Kidney (tissue), 14 donors: ENCODE measurements around the gene TMEM94. TPM values are rescaled to one million over a fixed set of nuclear protein-coding genes. Genes with fewer than 3 reads are reported as not detected.

Experiments
- DNase-seq, 5 donors: peaks; one replicate each; pipeline ENCODE4 v3.0.0-alpha.2; 2013 to 2020
- FAIRE-seq: peaks from 2 replicates; lab custom pipeline; 2012; peaks lifted over from hg19 to GRCh38; lab: Jason Lieb, UNC
- H3K27ac ChIP-seq, 2 donors: one replicate each; pipeline ENCODE4 v1.7.0; 2013; ENCODE audit warnings: low read depth in 2 of 2, low read length in 2 of 2, inconsistent platforms in 1 of 2
- H3K27me3 ChIP-seq: one replicate; pipeline ENCODE4 v1.7.1; 2013; ENCODE audit warnings: low read length, inconsistent platforms; ENCODE audit not compliant: control insufficient read depth, insufficient read depth
- H3K36me3 ChIP-seq, 3 donors: one replicate each; pipeline versions ENCODE4 v1.7.0 to v1.7.1; 2013; ENCODE audit warnings: low read length in 3 of 3, control low read depth in 1 of 3, inconsistent platforms in 1 of 3; ENCODE audit not compliant: insufficient read depth in 3 of 3, control insufficient read depth in 2 of 3
- H3K4me1 ChIP-seq, 3 donors: one replicate each; pipeline versions ENCODE4 v1.7.0 to v1.7.1; 2013; ENCODE audit warnings: low read length in 3 of 3, inconsistent platforms in 1 of 3, low read depth in 1 of 3; ENCODE audit not compliant: control insufficient read depth in 2 of 3, insufficient read depth in 2 of 3
- H3K4me3 ChIP-seq, 3 donors: one replicate each; pipeline versions ENCODE4 v1.7.0 to v1.8.1; 2013; ENCODE audit warnings: low read length in 3 of 3, control low read depth in 1 of 3, inconsistent platforms in 1 of 3
- H3K9ac ChIP-seq, 3 donors: one replicate each; pipeline versions ENCODE4 v1.7.0 to v1.7.1; 2013; ENCODE audit warnings: low read length in 3 of 3, control low read depth in 1 of 3, inconsistent platforms in 1 of 3
- H3K9me3 ChIP-seq, 3 donors: one replicate each; pipeline versions ENCODE4 v1.7.0 to v1.7.1; 2013; ENCODE audit warnings: low read length in 3 of 3, control low read depth in 1 of 3, inconsistent platforms in 1 of 3; ENCODE audit not compliant: control insufficient read depth in 2 of 3, insufficient read depth in 1 of 3
- intact Hi-C: fragments of 100-400 bp; cut with DNase I; formaldehyde crosslinking; loops from one replicate; pipeline ENCODE4 v1.11.1; 2022
- polyA plus RNA-seq: library from polyadenylated mRNA; stranded (reverse); fragments of 350-450 nt; fragmentation: Illumina TruSeq; extraction: RNeasy Lipid Tissue Mini Kit (QIAGEN cat#74804); gene quantifications from one replicate; pipeline ENCODE4 v1.2.3, GENCODE V29; 2014; ENCODE audit warnings: low read depth, low replicate concordance; ENCODE audit not compliant: insufficient read depth
- total RNA-seq: library from RNA; stranded (reverse); fragmentation: NEBNext Ultra II Directional; extraction: Animal tissue kit (Norgen Biotek cat#: 25700); gene quantifications from one replicate; pipeline ENCODE4 v1.2.1, GENCODE V29; 2021
- TF ChIP-seq, protein P1 (sequence below): IDR thresholded peaks from 3 replicates; pipeline ENCODE4 v1.5.1; 2012; ENCODE audit warnings: mild to moderate bottlenecking, moderate library complexity, borderline replicate concordance; ENCODE audit not compliant: insufficient read depth; ENCODE audit errors: extremely low read depth
- donor health status: control.
- donor health status: control.
- donor health status: control.
- donor health status: control.
- donor health status: control.
- donor health status: DM: yes; HTN: yes; CAD: no.
- donor health status: Normal renal cell carcinoma (clear cell type).

The TMEM94 gene
- total and polyA plus RNA-seq, 2 donors from 2014 or later, result 49.6 to 82.6 TPM

DNA sequence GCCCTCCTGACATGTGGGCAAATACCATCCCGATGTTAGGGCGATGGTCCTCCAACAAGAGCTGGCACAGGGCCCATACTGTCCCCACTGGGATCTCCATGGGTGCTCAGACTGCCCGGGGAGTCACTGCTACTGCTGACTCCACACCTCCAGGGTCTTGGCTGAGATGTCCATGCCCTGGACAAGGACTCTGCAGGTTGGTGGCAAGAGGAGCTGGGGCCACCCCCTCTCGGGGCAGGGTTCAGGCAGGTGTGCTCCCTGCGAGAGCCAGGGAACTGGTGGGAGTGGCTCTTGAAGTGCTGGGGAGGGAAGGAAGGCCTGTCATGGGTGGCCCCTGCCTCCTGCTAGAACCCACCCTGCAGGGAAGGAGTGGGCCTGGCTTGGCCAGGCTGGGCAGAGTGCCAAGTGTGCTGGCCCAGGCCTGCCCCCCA, 52.5 kb downstream of the TMEM94 start:
- peak in 1 of 5 donors; percentile 63 for DNase-seq
- TF ChIP-seq, protein P1, sequence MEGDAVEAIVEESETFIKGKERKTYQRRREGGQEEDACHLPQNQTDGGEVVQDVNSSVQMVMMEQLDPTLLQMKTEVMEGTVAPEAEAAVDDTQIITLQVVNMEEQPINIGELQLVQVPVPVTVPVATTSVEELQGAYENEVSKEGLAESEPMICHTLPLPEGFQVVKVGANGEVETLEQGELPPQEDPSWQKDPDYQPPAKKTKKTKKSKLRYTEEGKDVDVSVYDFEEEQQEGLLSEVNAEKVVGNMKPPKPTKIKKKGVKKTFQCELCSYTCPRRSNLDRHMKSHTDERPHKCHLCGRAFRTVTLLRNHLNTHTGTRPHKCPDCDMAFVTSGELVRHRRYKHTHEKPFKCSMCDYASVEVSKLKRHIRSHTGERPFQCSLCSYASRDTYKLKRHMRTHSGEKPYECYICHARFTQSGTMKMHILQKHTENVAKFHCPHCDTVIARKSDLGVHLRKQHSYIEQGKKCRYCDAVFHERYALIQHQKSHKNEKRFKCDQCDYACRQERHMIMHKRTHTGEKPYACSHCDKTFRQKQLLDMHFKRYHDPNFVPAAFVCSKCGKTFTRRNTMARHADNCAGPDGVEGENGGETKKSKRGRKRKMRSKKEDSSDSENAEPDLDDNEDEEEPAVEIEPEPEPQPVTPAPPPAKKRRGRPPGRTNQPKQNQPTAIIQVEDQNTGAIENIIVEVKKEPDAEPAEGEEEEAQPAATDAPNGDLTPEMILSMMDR, result no peak
- peaks cover 0 to 44% (median 36%) of the 10 kb centered on the region in 3 donors for H3K4me1 ChIP-seq
- peak overlapping the region in 1 of 3 donors; percentile 42 for H3K4me3 ChIP-seq
- no peaks in the 10 kb centered on the region for H3K9me3 ChIP-seq
- H3K9ac ChIP-seq, result peak overlapping the region in 1 of 3 donors; percentile 58
- no peaks in the 10 kb centered on the region for H3K27me3 ChIP-seq
- no peak for FAIRE-seq
- H3K36me3 ChIP-seq, result peaks cover 2 to 40% (median 5%) of the 10 kb centered on the region in 3 donors
- H3K27ac ChIP-seq, result peak overlapping the region; percentile 59 to 82
- intact Hi-C loops, result loop anchor here (10.0 kb wide), 1 partner anchor 84 kb away; no protein-coding TSS in a partner anchor

GRCh38 chr17:75509528-75510258, 53.3 kb downstream of the TMEM94 start:
- peak overlapping the region in 1 of 3 donors; percentile 58 for H3K9ac ChIP-seq
- H3K4me3 ChIP-seq, result peak overlapping the region in 2 of 3 donors; percentile 18 to 42
- H3K27ac ChIP-seq, result peak overlapping the region; percentile 59 to 82

GRCh38 chr17:75511270-75511609, 54.8 kb downstream of the TMEM94 start:
- peak overlapping the region in 1 of 3 donors; percentile 95 for H3K9ac ChIP-seq
- FAIRE-seq (no peak), DNase-seq (no peak)
- H3K4me3 ChIP-seq, result peak overlapping the region in 2 of 3 donors; percentile 18 to 86
- intact Hi-C loops, result no loop called here
- H3K9me3 ChIP-seq, result no peaks in the 10 kb centered on the region
- TF ChIP-seq, protein P1, result no peak
- H3K36me3 ChIP-seq, result peaks cover 2 to 27% (median 3%) of the 10 kb centered on the region in 3 donors
- H3K27me3 ChIP-seq, result no peaks in the 10 kb centered on the region
- H3K4me1 ChIP-seq, result peaks cover 0 to 42% (median 33%) of the 10 kb centered on the region in 3 donors
- H3K27ac ChIP-seq, result peak overlapping the region; percentile 32 to 89

More at GRCh38 chr17:75509528-75510258, 53.3 kb downstream of the TMEM94 start:
- no peaks in the 10 kb centered on the region for H3K27me3 ChIP-seq
- H3K36me3 ChIP-seq, result peaks cover 2 to 41% (median 5%) of the 10 kb centered on the region in 3 donors
- intact Hi-C loops, result loop anchor here (10.0 kb wide), 1 partner anchor 85 kb away; no protein-coding TSS in a partner anchor
- peak in 2 of 5 donors; percentile 53 to 83 for DNase-seq
- peaks cover 0 to 43% (median 34%) of the 10 kb centered on the region in 3 donors for H3K4me1 ChIP-seq
- FAIRE-seq, result no peak
- H3K9me3 ChIP-seq, result no peaks in the 10 kb centered on the region
- TF ChIP-seq, protein P1, result no peak
